Measurements from ENCODE around the gene RPS6KC1.
A peak's percentile ranks its signal among the peaks of the same experiment; 100 is the strongest.

RPS6KC1 gene

GRCh38 chr1:213122514-213122929, 71.5 kb downstream of the RPS6KC1 start:
- TF ChIP-seq TEAD4 (IDR thresholded peaks at IDR 0.05) (no peak), FOXM1 (IDR thresholded peaks at IDR 0.05; ENCODE audit: borderline replicate concordance, low read depth) (no peak), USF1 (IDR thresholded peaks at IDR 0.05) (no peak), RAD21 (IDR thresholded peaks at IDR 0.05; ENCODE audit: low read depth) (peak; percentile 52), TAF1 (IDR thresholded peaks at IDR 0.05; ENCODE audit: low read depth) (no peak)

GRCh38 chr1:213123087-213123486, 72.0 kb downstream of the RPS6KC1 start:
- TF ChIP-seq RAD21 (IDR thresholded peaks at IDR 0.05; ENCODE audit: low read depth) (no peak), TAF1 (IDR thresholded peaks at IDR 0.05; ENCODE audit: low read depth) (no peak), CREB1 (IDR thresholded peaks at IDR 0.05; ENCODE audit: low read depth) (no peak)

GRCh38 chr1:213123536-213123935, 72.5 kb downstream of the RPS6KC1 start:
- TF ChIP-seq YY1 (IDR thresholded peaks at IDR 0.05; ENCODE audit: low read depth) (no peak), NFIC (IDR thresholded peaks at IDR 0.05) (no peak), REST (IDR thresholded peaks at IDR 0.05; ENCODE audit: low read depth) (no peak), USF1 (IDR thresholded peaks at IDR 0.05) (no peak), CREB1 (IDR thresholded peaks at IDR 0.05; ENCODE audit: low read depth) (no peak), MAX (IDR thresholded peaks at IDR 0.05) (no peak), TCF12 (IDR thresholded peaks at IDR 0.05; ENCODE audit: low read depth) (no peak), TAF1 (IDR thresholded peaks at IDR 0.05; ENCODE audit: low read depth) (no peak), TEAD4 (IDR thresholded peaks at IDR 0.05) (no peak), RAD21 (IDR thresholded peaks at IDR 0.05; ENCODE audit: low read depth) (no peak), CEBPB (IDR thresholded peaks at IDR 0.05) (no peak)

- TF ChIP-seq ZBTB7A (IDR thresholded peaks at IDR 0.05; ENCODE audit: low read depth) (no peak), TCF12 (IDR thresholded peaks at IDR 0.05; ENCODE audit: low read depth) (no peak), MAX (IDR thresholded peaks at IDR 0.05) (no peak), NFIC (IDR thresholded peaks at IDR 0.05) (no peak), YY1 (IDR thresholded peaks at IDR 0.05; ENCODE audit: low read depth) (no peak), EGR1 (IDR thresholded peaks at IDR 0.05) (no peak), TEAD4 (IDR thresholded peaks at IDR 0.05) (no peak), CEBPB (IDR thresholded peaks at IDR 0.05) (no peak), FOXM1 (IDR thresholded peaks at IDR 0.05; ENCODE audit: borderline replicate concordance, low read depth) (no peak), CREB1 (IDR thresholded peaks at IDR 0.05; ENCODE audit: low read depth) (no peak), TAF1 (IDR thresholded peaks at IDR 0.05; ENCODE audit: low read depth) (no peak), USF1 (IDR thresholded peaks at IDR 0.05) (no peak), RAD21 (IDR thresholded peaks at IDR 0.05; ENCODE audit: low read depth) (no peak), EP300 (IDR thresholded peaks at IDR 0.05; ENCODE audit: borderline replicate concordance) (no peak), REST (IDR thresholded peaks at IDR 0.05; ENCODE audit: low read depth) (no peak)
Measured at GRCh38 chr1:213124590-213124989, 73.5 kb downstream of the RPS6KC1 start.

GRCh38 chr1:213125643-213126042, 74.6 kb downstream of the RPS6KC1 start:
- TF ChIP-seq ZBTB7A (IDR thresholded peaks at IDR 0.05; ENCODE audit: low read depth) (no peak), USF1 (IDR thresholded peaks at IDR 0.05) (no peak), EP300 (IDR thresholded peaks at IDR 0.05; ENCODE audit: borderline replicate concordance) (no peak), TAF1 (IDR thresholded peaks at IDR 0.05; ENCODE audit: low read depth) (no peak), MAX (IDR thresholded peaks at IDR 0.05) (no peak), NFIC (IDR thresholded peaks at IDR 0.05) (no peak), REST (IDR thresholded peaks at IDR 0.05; ENCODE audit: low read depth) (no peak), FOXM1 (IDR thresholded peaks at IDR 0.05; ENCODE audit: borderline replicate concordance, low read depth) (no peak), TEAD4 (IDR thresholded peaks at IDR 0.05) (no peak), RAD21 (IDR thresholded peaks at IDR 0.05; ENCODE audit: low read depth) (no peak), CREB1 (IDR thresholded peaks at IDR 0.05; ENCODE audit: low read depth) (no peak), TCF12 (IDR thresholded peaks at IDR 0.05; ENCODE audit: low read depth) (no peak), EGR1 (IDR thresholded peaks at IDR 0.05) (no peak), CEBPB (IDR thresholded peaks at IDR 0.05) (no peak), YY1 (IDR thresholded peaks at IDR 0.05; ENCODE audit: low read depth) (no peak)

Data from Ishikawa (cell line).